Measurements from ENCODE around the gene RNF135. TPM values are rescaled to one million over a fixed set of nuclear protein-coding genes. Genes with fewer than 3 reads are reported as not detected.
"Not testable (repeated sequence)": the region's sequence is repeated elsewhere in the genome, so short reads cannot be mapped to it uniquely, and the experiment has no call there.

The RNF135 gene
- polyA plus RNA-seq, 1 of the 3 experiments (the other 2 are of a cell fraction) = not detected

DNA sequence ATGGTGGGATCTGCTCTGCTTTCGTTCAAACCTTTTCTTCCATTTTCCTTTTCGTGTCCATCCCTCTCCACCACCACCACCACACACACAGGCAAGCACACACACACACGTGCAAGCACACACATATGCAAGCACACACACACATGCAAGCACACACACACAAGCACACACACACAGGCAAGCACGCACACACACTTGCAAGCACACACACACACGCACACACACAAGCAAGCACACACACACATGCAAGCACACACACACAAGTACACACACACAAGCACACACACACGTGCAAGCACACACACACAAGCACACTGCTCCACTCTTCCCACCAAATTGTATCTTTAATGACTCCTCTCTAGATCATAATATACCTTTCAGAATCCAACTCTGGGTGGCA, 71.5 kb downstream of the RNF135 start:
- H3K9ac ChIP-seq; H3K4me3 ChIP-seq (ENCODE audit: low read depth in 2 of 2, low read length in 1 of 2); H3K9me2 ChIP-seq; CTCF ChIA-PET; H3K27me3 ChIP-seq (ENCODE audit: insufficient read depth); H3K27ac ChIP-seq (ENCODE audit: low read depth in 2 of 2, low read length in 1 of 2); H3K4me2 ChIP-seq; H3K4me1 ChIP-seq (ENCODE audit: control insufficient read depth in 1 of 2, insufficient read depth in 2 of 2, low read depth in 1 of 2, low read length in 1 of 2); H3K36me3 ChIP-seq (replicated peaks in 1 of 2; ENCODE audit: control insufficient read depth in 1 of 2, insufficient read depth in 2 of 2, low read length in 1 of 2); H4K20me1 ChIP-seq (ENCODE audit: insufficient read depth); POLR2A ChIA-PET; H2AFZ ChIP-seq (ENCODE audit: low read depth); H3K79me2 ChIP-seq (ENCODE audit: insufficient read depth); H3K9me3 ChIP-seq; DNase-seq; H3F3A ChIP-seq (replicated peaks; ENCODE audit: insufficient read depth): not testable (repeated sequence)
- WGBS (ENCODE audit: low lambda C conversion rate) = 89% methylated on average over 6 of the region's 6 CpGs

DNA sequence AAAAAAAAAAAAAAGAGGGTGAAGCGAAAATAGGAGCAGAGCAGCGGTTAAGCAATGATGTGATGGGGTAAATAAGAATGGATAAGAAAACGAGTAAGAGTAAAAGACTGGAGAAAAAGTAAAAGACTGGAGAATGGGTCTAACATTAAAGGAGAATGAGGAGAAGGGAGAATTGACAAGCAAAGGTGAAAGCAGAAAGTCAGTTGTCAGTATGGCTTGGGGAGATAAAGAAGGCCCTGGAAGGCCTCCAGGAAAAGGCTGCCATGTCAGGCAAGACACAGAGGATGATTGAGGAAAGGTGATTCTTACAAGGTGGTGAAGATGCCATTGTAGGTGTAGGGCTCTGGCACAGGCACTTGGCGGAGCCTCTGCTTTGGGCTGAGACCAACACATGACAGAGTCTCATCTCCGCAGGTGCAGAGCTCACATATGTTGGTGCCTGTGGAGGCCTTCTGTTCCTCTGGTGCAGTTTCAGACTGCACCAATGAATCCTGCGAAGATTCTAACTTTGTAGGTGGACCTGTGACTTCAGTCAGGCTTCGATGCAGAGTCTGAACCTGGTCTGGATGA, 76.1 kb downstream of the RNF135 start:
- CTCF ChIA-PET; POLR2A ChIA-PET; H3K79me2 ChIP-seq (ENCODE audit: insufficient read depth): not testable (repeated sequence)

DNA sequence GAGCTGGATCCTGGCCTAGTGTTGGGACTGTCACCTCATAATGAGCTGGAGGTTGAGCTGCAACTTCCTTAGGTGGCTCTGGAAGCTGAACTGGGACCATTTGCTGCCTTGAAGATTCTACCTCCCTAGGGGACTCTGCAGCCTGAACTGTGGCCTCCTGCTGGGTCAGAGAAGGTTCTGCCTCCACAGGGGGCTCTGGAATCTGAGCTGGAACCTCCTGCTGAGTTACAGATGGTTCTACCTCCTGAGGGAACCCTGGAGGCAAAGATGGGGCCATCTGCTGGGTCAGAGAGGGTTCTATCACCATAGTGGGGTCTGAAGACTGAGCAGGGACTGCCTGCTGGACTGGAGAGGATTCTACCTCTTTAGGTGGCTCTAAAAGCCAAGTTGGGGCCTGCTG, 77.3 kb downstream of the RNF135 start:
- no peaks in the 10 kb centered on the region for H3K9me3 ChIP-seq
- no peaks in the 10 kb centered on the region for H3K4me1 ChIP-seq (ENCODE audit: control insufficient read depth in 1 of 2, insufficient read depth in 2 of 2, low read depth in 1 of 2, low read length in 1 of 2)
- no peaks in the 10 kb centered on the region for H3K36me3 ChIP-seq (replicated peaks in 1 of 2; ENCODE audit: control insufficient read depth in 1 of 2, insufficient read depth in 2 of 2, low read length in 1 of 2)
- no peak overlapping the region for H3K4me3 ChIP-seq (ENCODE audit: low read depth in 2 of 2, low read length in 1 of 2)
- ChIA-PET CTCF (no interaction called here), POLR2A (no interaction called here)
- no peak for TF ChIP-seq ZBTB33 (IDR thresholded peaks at IDR 0.05; ENCODE audit: borderline replicate concordance, low read depth)
- no peak for TF ChIP-seq EP300 (IDR thresholded peaks at IDR 0.05; ENCODE audit: borderline replicate concordance in 1 of 2, low read depth in 1 of 2, low read length in 1 of 2)
- no peak for TF ChIP-seq USF1 (IDR thresholded peaks at IDR 0.05; ENCODE audit: borderline replicate concordance, low read depth)
- TF ChIP-seq, protein P1, sequence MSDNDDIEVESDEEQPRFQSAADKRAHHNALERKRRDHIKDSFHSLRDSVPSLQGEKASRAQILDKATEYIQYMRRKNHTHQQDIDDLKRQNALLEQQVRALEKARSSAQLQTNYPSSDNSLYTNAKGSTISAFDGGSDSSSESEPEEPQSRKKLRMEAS (IDR thresholded peaks at IDR 0.05; ENCODE audit: low read depth) = no peak
- no peaks in the 10 kb centered on the region for H3K9me2 ChIP-seq
- H2AFZ ChIP-seq (ENCODE audit: low read depth) = no peak overlapping the region
- H3K9ac ChIP-seq = no peak overlapping the region
- H3K27me3 ChIP-seq (ENCODE audit: insufficient read depth) = no peaks in the 10 kb centered on the region
- H3K79me2 ChIP-seq (ENCODE audit: insufficient read depth) = no peaks in the 10 kb centered on the region
- no peak overlapping the region for H3K4me2 ChIP-seq
- H4K20me1 ChIP-seq (ENCODE audit: insufficient read depth) = no peaks in the 10 kb centered on the region
- H3F3A ChIP-seq (replicated peaks; ENCODE audit: insufficient read depth) = peaks cover 21% of the 10 kb centered on the region
- DNase-seq = no peak
- no peak overlapping the region for H3K27ac ChIP-seq (ENCODE audit: low read depth in 2 of 2, low read length in 1 of 2)

More for the DNA sequence above, 76.1 kb downstream of the RNF135 start:
- H2AFZ ChIP-seq (ENCODE audit: low read depth); H3K4me2 ChIP-seq; H3K36me3 ChIP-seq (replicated peaks in 1 of 2; ENCODE audit: control insufficient read depth in 1 of 2, insufficient read depth in 2 of 2, low read length in 1 of 2); H3K9me2 ChIP-seq; H3K9ac ChIP-seq; H3K4me3 ChIP-seq (ENCODE audit: low read depth in 2 of 2, low read length in 1 of 2); DNase-seq; H3K9me3 ChIP-seq; H3K27me3 ChIP-seq (ENCODE audit: insufficient read depth); H3K27ac ChIP-seq (ENCODE audit: low read depth in 2 of 2, low read length in 1 of 2); H3K4me1 ChIP-seq (ENCODE audit: control insufficient read depth in 1 of 2, insufficient read depth in 2 of 2, low read depth in 1 of 2, low read length in 1 of 2); H4K20me1 ChIP-seq (ENCODE audit: insufficient read depth): not testable (repeated sequence)
- WGBS (ENCODE audit: low lambda C conversion rate) = 85% methylated on average over 5 of the region's 7 CpGs
- H3F3A ChIP-seq (replicated peaks; ENCODE audit: insufficient read depth) = peaks cover 10% of the 10 kb centered on the region

Measured in SK-N-SH (cell line).